Measurements from ENCODE around the gene COL26A1. TPM values are rescaled to one million over a fixed set of nuclear protein-coding genes. Genes with fewer than 3 reads are reported as not detected.

Gene COL26A1
- polyA plus RNA-seq, 1 donor (not counting 4 experiments of a cell fraction or from before 2014, with no cell fraction given), result not detected

DNA sequence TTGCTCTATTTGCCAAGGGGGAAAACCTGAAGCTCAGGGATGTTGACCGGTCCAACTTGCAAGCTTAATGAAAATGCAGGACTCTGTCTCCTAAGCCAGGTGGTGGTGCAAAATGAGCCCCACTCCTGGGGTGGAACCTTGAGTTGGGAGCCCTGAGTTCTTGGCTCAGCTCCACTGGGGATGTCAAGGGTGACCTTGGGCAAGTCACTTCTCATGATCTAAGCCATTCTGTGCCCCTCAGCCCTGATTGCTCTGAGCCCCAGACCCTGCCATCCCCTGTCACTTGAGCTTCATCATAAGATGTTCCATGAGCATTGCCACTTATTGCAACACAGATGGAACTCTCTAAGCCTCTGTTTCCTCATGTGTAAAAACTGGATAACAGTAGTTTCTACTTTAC lies 232.6 kb downstream of the COL26A1 start:
- TF ChIP-seq, protein P1, sequence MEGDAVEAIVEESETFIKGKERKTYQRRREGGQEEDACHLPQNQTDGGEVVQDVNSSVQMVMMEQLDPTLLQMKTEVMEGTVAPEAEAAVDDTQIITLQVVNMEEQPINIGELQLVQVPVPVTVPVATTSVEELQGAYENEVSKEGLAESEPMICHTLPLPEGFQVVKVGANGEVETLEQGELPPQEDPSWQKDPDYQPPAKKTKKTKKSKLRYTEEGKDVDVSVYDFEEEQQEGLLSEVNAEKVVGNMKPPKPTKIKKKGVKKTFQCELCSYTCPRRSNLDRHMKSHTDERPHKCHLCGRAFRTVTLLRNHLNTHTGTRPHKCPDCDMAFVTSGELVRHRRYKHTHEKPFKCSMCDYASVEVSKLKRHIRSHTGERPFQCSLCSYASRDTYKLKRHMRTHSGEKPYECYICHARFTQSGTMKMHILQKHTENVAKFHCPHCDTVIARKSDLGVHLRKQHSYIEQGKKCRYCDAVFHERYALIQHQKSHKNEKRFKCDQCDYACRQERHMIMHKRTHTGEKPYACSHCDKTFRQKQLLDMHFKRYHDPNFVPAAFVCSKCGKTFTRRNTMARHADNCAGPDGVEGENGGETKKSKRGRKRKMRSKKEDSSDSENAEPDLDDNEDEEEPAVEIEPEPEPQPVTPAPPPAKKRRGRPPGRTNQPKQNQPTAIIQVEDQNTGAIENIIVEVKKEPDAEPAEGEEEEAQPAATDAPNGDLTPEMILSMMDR (optimal IDR thresholded peaks at IDR 0.05 in 1 of 3, IDR thresholded peaks at IDR 0.05 in 1 of 3, conservative IDR thresholded peaks at IDR 0.05 in 1 of 3; ENCODE audit: extremely low read depth in 1 of 3, insufficient read depth in 2 of 3, low read length in 3 of 3), result no peak
- TF ChIP-seq EZH2 (IDR thresholded peaks at IDR 0.05; ENCODE audit: low read length), result no peak
- no peak overlapping the region for H3K9ac ChIP-seq (ENCODE audit: control insufficient read depth, extremely low read depth, insufficient read depth, low read length)
- H2AFZ ChIP-seq (ENCODE audit: control insufficient read depth, low read length), result no peak overlapping the region
- no peaks in the 10 kb centered on the region for H3K9me1 ChIP-seq (ENCODE audit: control insufficient read depth, extremely low read depth, insufficient read depth, low read length)
- FAIRE-seq, result no peak
- H3K36me3 ChIP-seq (ENCODE audit: control insufficient read depth in 2 of 2, extremely low read depth in 1 of 2, insufficient read depth in 2 of 2, low read length in 2 of 2), result no peaks in the 10 kb centered on the region
- dilution Hi-C loops (cut with MboI; ENCODE audit: extremely low pct_ligation_motif_present, low sequenced_read_pairs), result no loop called here
- H4K20me1 ChIP-seq (ENCODE audit: control insufficient read depth, extremely low read depth, insufficient read depth, low read length), result no peaks in the 10 kb centered on the region
- no peaks in the 10 kb centered on the region for H3K9me3 ChIP-seq (ENCODE audit: control insufficient read depth, low read depth, low read length)
- H3K27me3 ChIP-seq (ENCODE audit: control insufficient read depth, extremely low read depth, insufficient read depth, low read length), result peaks cover 4% of the 10 kb centered on the region
- no peak overlapping the region for H3K27ac ChIP-seq (ENCODE audit: control insufficient read depth, insufficient read depth, low read length)
- no peaks in the 10 kb centered on the region for H3K79me2 ChIP-seq (ENCODE audit: control insufficient read depth, insufficient read depth, low read length)
- no peaks in the 10 kb centered on the region for H3K4me1 ChIP-seq (ENCODE audit: control insufficient read depth, extremely low read depth, insufficient read depth, low read length)
- no peak for DNase-seq (ENCODE audit: low read depth, low spot score)
- H3K4me3 ChIP-seq (ENCODE audit: control insufficient read depth in 2 of 3, extremely low read depth in 1 of 3, insufficient read depth in 2 of 3, low read depth in 1 of 3, low read length in 3 of 3), result no peak overlapping the region
- no peak overlapping the region for H3K4me2 ChIP-seq (ENCODE audit: control insufficient read depth, extremely low read depth, insufficient read depth, low read depth, low read length)

DNA sequence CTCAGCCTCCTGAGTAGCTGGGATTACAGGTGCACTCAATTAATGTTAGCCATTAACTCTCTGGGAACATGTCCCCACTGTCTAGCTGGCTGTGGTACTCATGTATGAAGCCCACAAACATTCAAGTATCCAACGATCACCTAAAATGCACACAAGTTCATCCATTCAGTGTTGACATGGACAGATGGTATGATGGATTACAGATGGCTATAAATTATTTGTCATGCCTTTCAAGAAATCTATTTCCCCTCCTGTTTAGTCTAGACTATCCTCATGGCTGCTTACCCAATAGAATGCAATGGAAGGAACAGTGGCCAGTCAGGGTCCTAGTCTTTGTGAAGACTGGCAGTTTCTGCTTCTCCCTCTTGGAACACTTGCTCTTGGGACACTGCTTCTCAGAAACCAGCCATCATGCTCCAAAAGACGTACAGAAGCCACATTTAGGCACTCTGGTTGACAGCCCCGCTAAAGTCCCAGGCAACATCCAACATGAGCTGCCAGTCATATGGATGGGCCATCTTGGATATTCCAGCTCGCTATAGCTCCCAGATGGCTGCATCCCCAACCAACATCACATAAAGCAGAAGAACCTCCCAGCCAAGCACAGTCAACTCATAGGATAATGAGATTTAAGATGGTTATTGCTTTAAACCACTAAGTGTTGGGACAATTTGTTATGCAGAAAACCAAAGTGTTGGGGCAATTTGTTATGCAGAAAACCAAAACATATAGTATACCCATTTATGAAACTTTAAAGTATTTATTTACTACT lies 233.3 kb downstream of the COL26A1 start:
- H3K9ac ChIP-seq (ENCODE audit: control insufficient read depth, extremely low read depth, insufficient read depth, low read length), result no peak overlapping the region
- no peaks in the 10 kb centered on the region for H3K4me1 ChIP-seq (ENCODE audit: control insufficient read depth, extremely low read depth, insufficient read depth, low read length)
- dilution Hi-C loops (cut with MboI; ENCODE audit: extremely low pct_ligation_motif_present, low sequenced_read_pairs), result no loop called here
- DNase-seq (ENCODE audit: low read depth, low spot score) (no peak), FAIRE-seq (no peak)
- no peak overlapping the region for H3K4me2 ChIP-seq (ENCODE audit: control insufficient read depth, extremely low read depth, insufficient read depth, low read depth, low read length)
- H3K27me3 ChIP-seq (ENCODE audit: control insufficient read depth, extremely low read depth, insufficient read depth, low read length), result peaks cover 4% of the 10 kb centered on the region
- TF ChIP-seq, protein P1 (optimal IDR thresholded peaks at IDR 0.05 in 1 of 3, IDR thresholded peaks at IDR 0.05 in 1 of 3, conservative IDR thresholded peaks at IDR 0.05 in 1 of 3; ENCODE audit: extremely low read depth in 1 of 3, insufficient read depth in 2 of 3, low read length in 3 of 3), result no peak
- no peak for TF ChIP-seq EZH2 (IDR thresholded peaks at IDR 0.05; ENCODE audit: low read length)
- H3K4me3 ChIP-seq (ENCODE audit: control insufficient read depth in 2 of 3, extremely low read depth in 1 of 3, insufficient read depth in 2 of 3, low read depth in 1 of 3, low read length in 3 of 3), result no peak overlapping the region
- no peak overlapping the region for H3K27ac ChIP-seq (ENCODE audit: control insufficient read depth, insufficient read depth, low read length)
- no peaks in the 10 kb centered on the region for H3K79me2 ChIP-seq (ENCODE audit: control insufficient read depth, insufficient read depth, low read length)
- H2AFZ ChIP-seq (ENCODE audit: control insufficient read depth, low read length), result no peak overlapping the region
- H3K9me1 ChIP-seq (ENCODE audit: control insufficient read depth, extremely low read depth, insufficient read depth, low read length), result no peaks in the 10 kb centered on the region
- no peaks in the 10 kb centered on the region for H3K9me3 ChIP-seq (ENCODE audit: control insufficient read depth, low read depth, low read length)
- no peaks in the 10 kb centered on the region for H3K36me3 ChIP-seq (ENCODE audit: control insufficient read depth in 2 of 2, extremely low read depth in 1 of 2, insufficient read depth in 2 of 2, low read length in 2 of 2)
- no peaks in the 10 kb centered on the region for H4K20me1 ChIP-seq (ENCODE audit: control insufficient read depth, extremely low read depth, insufficient read depth, low read length)

Data from keratinocyte (primary cell).